AML-193 (cell line): ENCODE data around the gene CROCC2.
A peak's percentile ranks its signal among the peaks of the same experiment; 100 is the strongest.

ENCODE experiments used
- DNase-seq, 2 experiments: peaks; one replicate each; lab custom pipeline; 2025; lab: John Stamatoyannopoulos, UW

The CROCC2 gene

GRCh38 chr2:240905176-240905781 is 857 bp upstream of the CROCC2 start:
- no peak for DNase-seq

DNA sequence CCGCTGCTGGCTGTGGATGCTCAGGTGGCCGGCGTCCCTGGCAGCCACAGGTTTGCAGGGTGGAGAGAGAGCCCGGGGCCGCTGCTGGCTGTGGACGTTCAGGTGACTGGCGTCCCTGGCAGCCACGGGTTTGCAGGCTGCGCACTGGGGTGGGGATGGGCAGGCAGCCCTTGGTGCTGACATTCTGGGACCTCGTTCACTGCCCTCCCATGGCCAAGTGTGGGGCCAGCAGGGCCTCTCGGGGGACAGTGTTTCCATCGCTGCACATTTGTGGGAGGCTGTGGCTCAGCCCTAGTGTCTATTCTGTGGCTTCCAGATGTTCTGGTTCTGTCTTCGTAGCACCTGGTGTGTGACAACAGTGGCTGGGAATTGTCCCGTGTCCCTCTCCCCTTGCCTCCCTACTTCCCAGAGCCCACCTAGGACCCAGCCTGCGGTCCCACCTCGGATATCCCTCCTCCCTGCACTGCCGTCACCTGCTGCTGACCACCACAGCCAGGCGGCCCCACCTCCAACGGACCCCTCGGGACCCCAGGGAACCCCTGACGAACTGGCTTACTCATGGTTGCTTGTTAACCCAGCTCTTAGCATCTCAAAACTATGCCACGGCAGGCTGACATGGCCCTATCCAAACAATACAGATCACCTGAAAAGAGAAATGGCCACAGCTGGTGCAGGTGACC is 915 bp downstream of the CROCC2 start:
- DNase-seq: no peak

DNA sequence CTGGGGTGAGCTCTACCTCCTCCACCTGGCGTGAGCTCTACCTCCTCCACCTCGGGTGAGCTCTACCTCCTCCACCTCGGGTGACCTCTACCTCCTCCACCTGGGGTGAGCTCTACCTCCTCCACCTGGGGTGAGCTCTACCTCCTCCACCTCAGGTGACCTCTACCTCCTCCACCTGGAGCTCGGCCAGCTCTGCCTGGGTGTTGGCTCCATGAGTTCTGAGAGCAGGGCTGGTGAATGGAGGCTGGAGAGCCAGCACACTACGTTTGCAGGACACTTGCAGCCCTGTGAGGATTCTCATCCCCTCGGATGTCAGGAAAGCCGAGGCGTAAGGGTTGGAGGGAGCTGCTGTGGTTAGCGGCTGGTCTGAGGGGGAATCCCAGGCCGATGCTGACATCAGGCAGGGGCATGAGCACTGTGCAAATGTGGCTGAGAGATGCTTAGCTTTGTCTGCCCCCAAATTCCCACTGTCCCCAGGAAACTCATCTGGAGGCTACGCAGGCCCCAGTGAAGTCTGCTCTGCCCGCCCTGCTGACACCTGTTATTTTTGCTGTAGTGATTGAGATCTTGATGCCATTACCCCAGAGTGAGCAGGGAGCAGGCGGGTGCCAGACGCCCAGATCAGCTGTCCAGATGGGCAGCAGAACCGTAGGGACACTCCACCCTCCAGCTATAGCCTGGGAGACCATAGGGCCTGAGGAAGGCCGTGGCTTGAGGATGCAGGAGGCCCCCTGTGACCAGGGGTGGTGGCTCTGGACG is 3.3 kb downstream of the CROCC2 start:
- DNase-seq: no peak

DNA sequence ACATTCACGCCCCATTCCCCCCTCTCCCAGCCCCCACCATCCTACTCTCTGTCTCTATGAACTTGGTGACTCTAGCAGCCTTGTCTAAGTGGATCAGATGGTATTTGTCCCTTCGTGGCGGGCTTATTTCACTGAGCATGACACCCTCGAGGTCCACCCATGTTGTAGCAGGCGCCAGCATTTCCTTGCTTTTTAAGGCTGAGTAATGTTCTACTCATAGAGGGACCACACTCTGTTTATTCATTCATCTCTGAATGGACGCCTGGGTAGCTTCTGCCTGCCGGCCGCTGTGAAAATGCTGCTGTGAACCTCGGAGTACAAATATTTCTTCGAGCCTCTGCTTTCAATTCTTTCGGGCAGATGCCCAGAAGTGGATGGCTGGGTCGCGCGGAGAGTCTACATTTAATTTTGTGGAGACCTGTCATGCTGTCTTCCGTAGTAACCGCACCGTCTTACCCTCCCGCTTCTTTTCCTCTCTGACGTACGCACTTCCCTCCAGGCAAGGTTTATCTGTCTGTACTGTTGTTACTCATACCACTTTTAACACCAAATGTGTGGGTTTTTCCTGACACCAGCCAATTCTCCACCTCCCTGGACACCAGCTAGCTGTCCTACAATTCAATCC is 5.6 kb downstream of the CROCC2 start:
- DNase-seq: no peak

DNA sequence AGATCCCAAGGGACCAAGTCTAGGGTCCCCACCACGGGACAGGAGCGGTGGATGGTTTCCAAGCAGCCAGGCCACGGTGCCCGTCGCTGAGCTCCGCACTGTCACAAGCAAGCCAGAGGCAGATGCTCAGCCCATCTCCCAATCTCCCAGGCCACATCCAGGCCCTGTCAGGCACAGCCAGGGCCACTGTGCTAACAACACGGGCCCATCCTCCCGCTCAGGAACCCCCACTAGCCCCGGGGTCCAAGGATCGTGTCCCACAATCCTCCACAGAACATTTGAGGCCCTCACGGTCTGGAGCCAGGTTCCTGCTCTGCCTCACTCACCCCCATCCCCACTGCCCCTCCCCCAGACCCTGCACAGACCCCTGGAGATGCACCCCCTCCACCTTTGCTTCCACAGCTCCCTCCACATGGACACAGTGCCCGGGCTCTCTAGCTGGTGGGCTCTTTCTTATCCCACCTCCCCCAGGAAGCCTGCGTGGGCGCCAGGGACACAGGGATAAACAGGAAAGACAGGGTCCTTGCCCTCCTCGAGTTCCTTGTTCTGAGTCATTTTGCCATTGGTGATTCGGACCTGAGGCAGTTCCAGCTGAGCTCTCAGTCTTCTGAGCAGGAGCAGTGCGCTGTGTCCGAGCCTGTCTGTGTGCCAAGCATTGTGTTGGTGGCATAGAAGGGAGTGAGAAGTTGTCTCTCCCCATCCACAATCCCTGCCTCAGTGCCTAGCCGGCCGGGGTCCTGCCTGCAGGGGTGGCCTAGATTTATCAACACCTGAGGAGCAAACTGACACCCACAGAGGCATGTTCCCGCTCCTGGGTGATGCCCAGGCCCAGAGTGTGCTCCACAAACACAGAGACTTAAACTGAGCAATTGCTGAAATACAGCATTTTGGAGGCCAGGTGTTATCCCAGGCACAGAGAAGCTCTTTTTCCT is 7.0 kb downstream of the CROCC2 start:
- DNase-seq: no peak

DNA sequence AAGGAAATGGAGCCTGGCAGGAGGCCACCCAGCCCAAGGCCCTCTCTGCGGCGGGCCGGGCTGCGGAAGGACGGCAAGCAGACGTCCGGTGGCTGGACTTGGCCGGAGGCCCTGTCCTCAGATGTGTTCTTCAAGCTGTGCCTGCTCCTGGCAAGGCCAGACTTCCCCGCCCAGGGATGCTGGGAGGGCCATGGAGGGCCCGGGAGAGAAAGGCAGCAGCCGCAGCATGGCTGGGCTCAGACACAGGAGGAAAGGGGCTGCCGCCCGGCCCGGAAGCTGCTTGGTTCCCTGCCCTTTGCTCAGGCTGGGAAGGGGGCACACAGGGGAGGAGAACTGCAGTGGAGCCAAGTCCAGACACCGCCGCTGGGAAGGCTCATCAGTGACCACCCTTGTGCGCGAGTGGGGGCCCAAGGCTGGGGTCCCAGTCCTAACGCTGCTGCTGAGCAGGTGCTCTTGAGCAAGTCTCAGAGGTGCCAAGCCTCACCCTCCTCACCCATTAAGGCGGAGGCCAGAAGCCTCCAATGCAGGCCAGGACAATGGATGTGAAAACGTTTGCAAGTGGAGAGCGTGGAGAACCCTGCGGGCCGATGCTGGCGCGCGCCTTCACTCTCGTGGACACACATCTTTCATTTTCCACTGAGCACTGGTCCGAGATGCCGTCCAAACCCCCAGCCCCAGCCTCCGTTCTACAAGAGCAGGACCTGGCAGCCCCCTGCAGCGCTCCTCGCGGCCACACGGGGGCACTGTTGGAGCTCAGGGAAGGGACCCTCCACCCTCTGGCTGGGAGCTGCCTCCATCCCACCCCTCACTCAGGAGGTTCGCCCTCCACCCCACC is 7.9 kb downstream of the CROCC2 start:
- peak in 1 of 2 experiments; percentile 1 for DNase-seq

GRCh38 chr2:240914645-240915525 is 8.7 kb downstream of the CROCC2 start:
- no peak for DNase-seq

- DNase-seq: no peak
These were observed 9.6 kb downstream of the CROCC2 start for GRCh38 chr2:240915526-240916341.

DNA sequence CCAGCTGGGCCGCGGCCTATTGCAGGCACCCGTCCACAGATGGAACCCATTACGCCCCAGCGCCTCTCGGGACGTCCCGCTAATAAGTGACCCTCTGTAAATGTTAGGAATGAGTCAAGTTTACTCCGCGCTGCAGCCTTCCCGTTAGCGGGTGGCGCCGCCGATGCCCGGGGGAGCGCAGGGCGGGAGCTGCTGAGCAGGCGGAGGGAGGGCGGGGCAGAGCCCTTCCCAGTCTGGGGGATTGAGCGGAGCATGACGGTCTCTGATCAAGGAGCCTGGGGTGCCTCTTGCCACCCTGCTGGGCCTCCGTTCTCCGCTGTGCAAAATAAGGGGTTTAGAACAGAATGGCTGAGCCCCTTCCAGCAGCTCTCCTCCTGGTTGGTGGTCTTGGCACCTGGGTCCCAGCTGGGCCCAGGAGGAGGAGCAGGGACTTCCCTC is 10.5 kb downstream of the CROCC2 start:
- DNase-seq: no peak

- no peak for DNase-seq
These were observed 11.0 kb downstream of the CROCC2 start for GRCh38 chr2:240917009-240917683.

- DNase-seq: no peak
These were observed 11.6 kb downstream of the CROCC2 start for GRCh38 chr2:240917684-240918257.

DNA sequence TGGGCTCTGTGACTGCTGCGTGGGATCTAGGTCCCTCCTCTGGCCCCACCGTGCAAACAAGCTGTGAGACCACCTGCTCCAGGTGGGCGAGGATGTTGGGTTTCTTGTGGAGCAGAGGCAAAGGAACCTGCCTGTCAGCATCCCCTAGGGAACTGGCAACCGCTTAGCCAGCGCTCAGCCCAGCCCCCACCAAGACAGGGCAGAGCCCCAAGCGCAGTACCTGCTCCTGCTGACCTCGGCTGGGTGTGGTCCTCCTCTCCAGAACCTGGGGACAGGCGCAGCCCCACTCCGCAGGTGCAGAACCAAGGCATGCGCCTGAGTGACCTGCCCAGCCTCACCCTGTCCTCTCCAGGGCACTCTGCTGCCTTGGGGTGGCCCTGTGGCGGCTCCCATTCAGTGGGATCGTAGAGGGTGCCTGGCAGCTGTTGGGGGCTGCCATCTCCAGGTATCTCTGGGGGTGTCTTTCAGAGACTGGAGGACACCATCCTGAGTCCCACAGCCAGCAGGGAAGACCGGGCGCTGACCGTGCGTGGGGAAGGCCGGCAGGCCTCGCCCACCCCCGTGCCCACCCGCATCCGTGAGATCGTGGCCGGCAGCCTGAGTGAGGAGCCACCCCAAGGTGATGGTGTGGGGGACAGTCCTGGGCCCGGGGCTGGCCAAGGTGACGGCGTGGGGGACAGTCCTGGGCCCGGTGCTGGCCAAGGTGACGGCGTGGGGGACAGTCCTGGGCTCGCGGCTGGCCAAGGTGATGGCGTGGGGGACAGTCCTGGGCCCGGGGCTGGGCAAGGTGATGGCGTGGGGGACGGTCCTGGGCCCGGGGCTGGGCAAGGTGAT is 12.3 kb downstream of the CROCC2 start:
- DNase-seq: no peak

- no peak for DNase-seq
These were observed 13.1 kb downstream of the CROCC2 start for GRCh38 chr2:240919161-240919781.

GRCh38 chr2:240919786-240920782 is 13.9 kb downstream of the CROCC2 start:
- DNase-seq: no peak

DNA sequence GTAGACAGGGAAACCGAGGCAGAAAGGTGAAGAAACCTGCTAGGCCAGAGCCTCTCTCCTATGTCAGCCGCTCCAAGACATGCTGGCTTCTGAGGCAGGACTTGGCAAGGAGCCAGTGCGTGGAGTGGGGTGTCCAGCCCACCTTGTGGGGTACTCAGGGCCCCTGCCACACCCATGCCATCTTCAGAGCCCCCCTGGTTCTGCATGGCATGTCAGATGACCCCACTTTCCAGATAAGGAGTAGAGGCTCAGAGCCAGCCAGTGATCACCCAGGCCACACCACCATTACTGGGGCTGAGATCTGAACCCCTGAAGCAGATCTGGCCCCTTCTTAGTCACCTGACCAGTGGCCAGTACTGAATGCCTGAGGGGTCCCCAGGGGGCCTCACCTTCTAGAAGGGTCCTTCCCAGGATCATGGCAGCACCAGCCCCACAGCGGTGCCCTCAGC is 14.7 kb downstream of the CROCC2 start:
- DNase-seq: no peak
